NB4 (cell line): ENCODE results near the gene PSMA2.

ENCODE experiments used
- DNase-seq: peaks from one replicate; pipeline ENCODE4 v3.0.0; 2010; ENCODE audit warnings: low read depth
- H3K4me3 ChIP-seq: one replicate; pipeline ENCODE4 v1.5.1; 2011; ENCODE audit warnings: mild to moderate bottlenecking, low read depth, low read length, moderate library complexity
- MYC ChIP-seq: IDR thresholded peaks from 2 replicates; pipeline ENCODE4 v1.6.1; 2011; ENCODE audit warnings: low read depth, low read length
- POLR2A ChIP-seq: IDR thresholded peaks from 2 replicates; pipeline ENCODE4 v1.6.1; 2011; ENCODE audit warnings: mild to moderate bottlenecking; ENCODE audit not compliant: insufficient read length; ENCODE audit errors: extremely low read depth
- TF ChIP-seq, protein P1 (sequence below): IDR thresholded peaks from one replicate; pipeline ENCODE4 v1.5.1; 2012; ENCODE audit warnings: low read depth, low read length
- TF ChIP-seq, protein P2 (sequence below): IDR thresholded peaks from 2 replicates; pipeline ENCODE4 v1.6.1; 2011; ENCODE audit warnings: low read depth, low read length

PSMA2 gene

DNA sequence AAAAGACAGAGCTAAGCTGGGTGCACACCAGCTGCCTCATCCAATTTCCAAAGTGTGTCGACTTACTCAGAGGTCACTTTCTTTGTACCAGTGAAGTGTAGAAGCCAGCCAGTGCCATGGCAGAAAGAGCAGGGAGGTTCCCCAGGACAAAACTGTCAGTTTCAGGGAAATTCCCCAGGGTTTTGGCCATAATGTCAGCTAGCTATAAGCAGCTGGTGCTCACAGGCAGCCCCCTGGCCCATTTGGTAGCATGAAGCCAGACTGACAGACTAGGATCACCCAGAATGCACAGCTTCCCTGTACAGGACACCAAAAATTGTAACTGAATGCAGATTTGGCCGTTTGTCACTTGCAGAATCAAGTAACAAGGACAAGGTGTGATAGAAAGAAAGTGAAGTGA, 28.8 kb upstream of the PSMA2 start:
- DNase-seq: no peak
- no peak overlapping the region for H3K4me3 ChIP-seq
- TF ChIP-seq, protein P1, sequence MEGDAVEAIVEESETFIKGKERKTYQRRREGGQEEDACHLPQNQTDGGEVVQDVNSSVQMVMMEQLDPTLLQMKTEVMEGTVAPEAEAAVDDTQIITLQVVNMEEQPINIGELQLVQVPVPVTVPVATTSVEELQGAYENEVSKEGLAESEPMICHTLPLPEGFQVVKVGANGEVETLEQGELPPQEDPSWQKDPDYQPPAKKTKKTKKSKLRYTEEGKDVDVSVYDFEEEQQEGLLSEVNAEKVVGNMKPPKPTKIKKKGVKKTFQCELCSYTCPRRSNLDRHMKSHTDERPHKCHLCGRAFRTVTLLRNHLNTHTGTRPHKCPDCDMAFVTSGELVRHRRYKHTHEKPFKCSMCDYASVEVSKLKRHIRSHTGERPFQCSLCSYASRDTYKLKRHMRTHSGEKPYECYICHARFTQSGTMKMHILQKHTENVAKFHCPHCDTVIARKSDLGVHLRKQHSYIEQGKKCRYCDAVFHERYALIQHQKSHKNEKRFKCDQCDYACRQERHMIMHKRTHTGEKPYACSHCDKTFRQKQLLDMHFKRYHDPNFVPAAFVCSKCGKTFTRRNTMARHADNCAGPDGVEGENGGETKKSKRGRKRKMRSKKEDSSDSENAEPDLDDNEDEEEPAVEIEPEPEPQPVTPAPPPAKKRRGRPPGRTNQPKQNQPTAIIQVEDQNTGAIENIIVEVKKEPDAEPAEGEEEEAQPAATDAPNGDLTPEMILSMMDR: no peak
- TF ChIP-seq, protein P2, sequence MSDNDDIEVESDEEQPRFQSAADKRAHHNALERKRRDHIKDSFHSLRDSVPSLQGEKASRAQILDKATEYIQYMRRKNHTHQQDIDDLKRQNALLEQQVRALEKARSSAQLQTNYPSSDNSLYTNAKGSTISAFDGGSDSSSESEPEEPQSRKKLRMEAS: no peak
- no peak for TF ChIP-seq POLR2A

DNA sequence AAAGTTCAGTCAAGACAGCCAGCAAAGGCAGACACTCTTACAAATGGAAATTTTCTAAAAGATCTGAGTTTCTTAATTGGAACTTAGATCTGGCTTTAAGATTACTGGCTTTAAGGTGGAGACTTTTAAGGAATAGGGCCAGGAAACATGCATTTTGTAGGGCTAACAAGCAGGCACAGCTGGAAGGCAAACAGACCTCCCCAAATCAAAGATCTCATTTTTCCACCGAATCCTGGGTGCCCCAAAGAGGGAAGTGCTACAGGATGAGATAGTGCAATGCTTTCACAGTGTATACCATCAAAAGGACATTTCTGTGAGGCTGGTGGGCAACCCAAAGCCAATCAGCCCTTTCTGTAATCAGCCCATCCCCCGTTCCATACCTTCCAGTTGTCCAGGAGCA, 27.6 kb upstream of the PSMA2 start:
- no peak for DNase-seq
- TF ChIP-seq, protein P2: no peak
- TF ChIP-seq, protein P1: no peak
- TF ChIP-seq MYC (no peak), POLR2A (no peak)
- H3K4me3 ChIP-seq: no peak overlapping the region

DNA sequence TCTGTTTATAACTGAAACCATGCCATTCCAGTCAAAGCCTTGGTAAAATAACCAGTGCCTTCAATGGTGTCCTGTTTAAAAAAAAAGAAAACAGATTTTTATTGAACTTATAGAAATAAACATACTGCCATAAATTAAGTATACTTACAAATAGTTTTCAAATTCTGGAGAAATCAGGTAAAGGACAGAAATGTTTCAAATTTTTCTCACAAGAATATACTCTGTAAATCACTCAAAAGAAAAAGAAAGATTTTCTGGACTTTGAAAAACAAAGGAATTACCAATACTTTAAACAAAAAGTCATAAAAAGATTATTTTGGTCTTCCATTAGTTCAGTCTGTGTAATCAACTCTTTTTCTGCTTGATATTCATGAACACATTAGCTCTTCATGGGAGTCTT, 24.1 kb upstream of the PSMA2 start:
- H3K4me3 ChIP-seq: no peak overlapping the region
- DNase-seq: no peak
- TF ChIP-seq, protein P1: no peak
- TF ChIP-seq, protein P2: no peak
- TF ChIP-seq POLR2A (no peak), MYC (no peak)

DNA sequence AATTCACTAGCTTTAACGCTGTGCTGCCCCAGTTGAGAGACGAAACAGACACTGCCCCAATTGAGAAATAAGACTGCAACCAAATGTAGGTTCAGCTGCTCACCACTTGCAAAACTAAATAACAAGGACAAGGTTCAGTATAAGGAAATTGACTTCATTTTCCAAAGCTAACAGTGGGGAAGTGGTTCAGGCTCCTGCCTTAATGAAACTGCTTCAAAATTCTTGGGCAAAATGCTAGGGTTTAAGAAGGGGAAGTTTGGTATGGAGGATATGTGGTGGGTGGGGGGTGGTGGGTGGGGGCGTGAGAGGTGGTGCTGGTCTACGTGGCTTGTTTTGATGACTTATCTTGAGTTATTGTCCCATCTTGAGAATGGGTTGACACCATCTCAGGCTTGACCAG, 22.0 kb upstream of the PSMA2 start:
- H3K4me3 ChIP-seq: no peak overlapping the region
- TF ChIP-seq POLR2A (no peak), MYC (no peak)
- TF ChIP-seq, protein P1: no peak
- TF ChIP-seq, protein P2: no peak
- DNase-seq: no peak

DNA sequence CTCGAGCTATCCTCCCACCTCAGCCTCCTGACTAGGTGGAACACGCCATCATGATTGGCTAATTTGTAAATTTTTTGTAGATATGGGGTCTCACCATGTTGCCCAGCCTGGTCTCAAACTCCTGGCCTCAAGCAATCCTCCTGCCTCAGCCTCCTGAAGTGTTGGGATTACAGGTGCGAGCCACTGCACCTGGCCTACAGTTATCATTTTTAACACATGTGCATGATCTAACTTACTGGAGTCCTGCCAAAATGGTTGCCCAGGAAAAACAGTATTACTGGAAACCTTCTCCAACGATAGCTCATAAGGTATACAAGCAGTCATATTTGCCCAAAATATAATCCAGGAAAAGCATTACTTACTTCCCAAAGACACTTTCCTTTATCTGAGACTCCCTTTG, 20.4 kb upstream of the PSMA2 start:
- DNase-seq: no peak
- TF ChIP-seq MYC (no peak), POLR2A (no peak)
- TF ChIP-seq, protein P2: no peak
- TF ChIP-seq, protein P1: no peak
- no peak overlapping the region for H3K4me3 ChIP-seq

DNA sequence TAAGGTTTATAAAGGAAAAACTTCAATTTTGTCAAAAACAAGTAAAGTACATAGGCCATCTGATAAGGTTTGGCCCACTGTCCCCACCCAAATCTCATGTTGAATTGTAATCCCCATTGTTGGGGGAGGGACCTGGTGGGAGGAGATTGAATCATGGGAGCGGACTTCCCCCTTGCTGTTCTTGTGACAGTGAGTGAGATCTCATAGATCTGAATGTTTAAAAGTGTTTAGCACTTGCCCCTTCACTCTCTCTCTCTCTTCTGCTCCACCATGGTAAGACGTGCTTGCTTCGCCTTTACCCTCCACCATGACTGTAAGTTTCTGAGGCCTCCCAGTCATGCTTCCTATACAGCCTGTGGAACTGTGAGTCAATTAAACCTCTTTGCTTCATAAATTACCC, 18.4 kb upstream of the PSMA2 start:
- H3K4me3 ChIP-seq: no peak overlapping the region
- no peak for DNase-seq
- TF ChIP-seq MYC: no peak
- TF ChIP-seq POLR2A: no peak
- TF ChIP-seq, protein P2: no peak
- TF ChIP-seq, protein P1: no peak
